Measurements from ENCODE around the gene UMAD1.

DNA sequence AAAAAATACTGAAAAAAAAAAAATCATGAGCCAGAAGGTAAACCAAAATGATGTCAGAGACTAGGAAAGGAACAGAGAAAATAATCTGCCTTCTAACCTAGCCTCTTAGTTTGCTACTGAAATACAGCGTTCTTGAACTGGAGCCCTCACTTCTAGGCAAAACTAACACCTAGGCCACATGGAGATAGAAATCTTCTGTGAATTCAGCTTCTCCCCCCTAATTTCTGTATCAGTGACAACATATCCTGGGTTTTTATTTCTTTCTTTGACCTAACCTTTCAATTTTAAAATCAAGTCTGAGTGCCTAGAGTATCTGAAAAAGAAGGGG, 228.0 kb downstream of the UMAD1 start:
- TF ChIP-seq, protein P1, sequence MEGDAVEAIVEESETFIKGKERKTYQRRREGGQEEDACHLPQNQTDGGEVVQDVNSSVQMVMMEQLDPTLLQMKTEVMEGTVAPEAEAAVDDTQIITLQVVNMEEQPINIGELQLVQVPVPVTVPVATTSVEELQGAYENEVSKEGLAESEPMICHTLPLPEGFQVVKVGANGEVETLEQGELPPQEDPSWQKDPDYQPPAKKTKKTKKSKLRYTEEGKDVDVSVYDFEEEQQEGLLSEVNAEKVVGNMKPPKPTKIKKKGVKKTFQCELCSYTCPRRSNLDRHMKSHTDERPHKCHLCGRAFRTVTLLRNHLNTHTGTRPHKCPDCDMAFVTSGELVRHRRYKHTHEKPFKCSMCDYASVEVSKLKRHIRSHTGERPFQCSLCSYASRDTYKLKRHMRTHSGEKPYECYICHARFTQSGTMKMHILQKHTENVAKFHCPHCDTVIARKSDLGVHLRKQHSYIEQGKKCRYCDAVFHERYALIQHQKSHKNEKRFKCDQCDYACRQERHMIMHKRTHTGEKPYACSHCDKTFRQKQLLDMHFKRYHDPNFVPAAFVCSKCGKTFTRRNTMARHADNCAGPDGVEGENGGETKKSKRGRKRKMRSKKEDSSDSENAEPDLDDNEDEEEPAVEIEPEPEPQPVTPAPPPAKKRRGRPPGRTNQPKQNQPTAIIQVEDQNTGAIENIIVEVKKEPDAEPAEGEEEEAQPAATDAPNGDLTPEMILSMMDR (conservative IDR thresholded peaks at IDR 0.05; ENCODE audit: low read depth in 2 of 2) = no peak
- TF ChIP-seq POLR2AphosphoS5 (IDR thresholded peaks at IDR 0.05; ENCODE audit: low read depth) (no peak), EZH2 (IDR thresholded peaks at IDR 0.05; ENCODE audit: low read depth, unreplicated experiment) (no peak), ZNF331 (CRISPR knock-in tag; IDR thresholded peaks at IDR 0.05; ENCODE audit: low read depth) (no peak), CREB1 (CRISPR knock-in tag; IDR thresholded peaks at IDR 0.05; ENCODE audit: low read depth) (no peak), EZH2phosphoT487 (IDR thresholded peaks at IDR 0.05; ENCODE audit: unreplicated experiment) (no peak), NANOG (IDR thresholded peaks at IDR 0.05; ENCODE audit: borderline replicate concordance) (no peak), ZNF114 (CRISPR knock-in tag; IDR thresholded peaks at IDR 0.05) (no peak)
- TF ChIP-seq, protein P2, sequence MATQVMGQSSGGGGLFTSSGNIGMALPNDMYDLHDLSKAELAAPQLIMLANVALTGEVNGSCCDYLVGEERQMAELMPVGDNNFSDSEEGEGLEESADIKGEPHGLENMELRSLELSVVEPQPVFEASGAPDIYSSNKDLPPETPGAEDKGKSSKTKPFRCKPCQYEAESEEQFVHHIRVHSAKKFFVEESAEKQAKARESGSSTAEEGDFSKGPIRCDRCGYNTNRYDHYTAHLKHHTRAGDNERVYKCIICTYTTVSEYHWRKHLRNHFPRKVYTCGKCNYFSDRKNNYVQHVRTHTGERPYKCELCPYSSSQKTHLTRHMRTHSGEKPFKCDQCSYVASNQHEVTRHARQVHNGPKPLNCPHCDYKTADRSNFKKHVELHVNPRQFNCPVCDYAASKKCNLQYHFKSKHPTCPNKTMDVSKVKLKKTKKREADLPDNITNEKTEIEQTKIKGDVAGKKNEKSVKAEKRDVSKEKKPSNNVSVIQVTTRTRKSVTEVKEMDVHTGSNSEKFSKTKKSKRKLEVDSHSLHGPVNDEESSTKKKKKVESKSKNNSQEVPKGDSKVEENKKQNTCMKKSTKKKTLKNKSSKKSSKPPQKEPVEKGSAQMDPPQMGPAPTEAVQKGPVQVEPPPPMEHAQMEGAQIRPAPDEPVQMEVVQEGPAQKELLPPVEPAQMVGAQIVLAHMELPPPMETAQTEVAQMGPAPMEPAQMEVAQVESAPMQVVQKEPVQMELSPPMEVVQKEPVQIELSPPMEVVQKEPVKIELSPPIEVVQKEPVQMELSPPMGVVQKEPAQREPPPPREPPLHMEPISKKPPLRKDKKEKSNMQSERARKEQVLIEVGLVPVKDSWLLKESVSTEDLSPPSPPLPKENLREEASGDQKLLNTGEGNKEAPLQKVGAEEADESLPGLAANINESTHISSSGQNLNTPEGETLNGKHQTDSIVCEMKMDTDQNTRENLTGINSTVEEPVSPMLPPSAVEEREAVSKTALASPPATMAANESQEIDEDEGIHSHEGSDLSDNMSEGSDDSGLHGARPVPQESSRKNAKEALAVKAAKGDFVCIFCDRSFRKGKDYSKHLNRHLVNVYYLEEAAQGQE (IDR thresholded peaks at IDR 0.05; ENCODE audit: unreplicated experiment) = no peak
